SK-N-SH treated with all-trans-retinoic acid at 6 μM for 48 hours (cell line): Measurements from ENCODE around the gene MAP3K1.

ENCODE experiments used
- ATAC-seq: fragments of 200-7000 bp; cut with Tn5 transposase; 3 replicates; pipeline ENCODE4 v1.9.1; 2020; ENCODE audit warnings: mild to moderate bottlenecking, moderate library complexity
- BACH2 ChIP-seq: fragments of 250-450 bp; sonication (Bioruptor Pico); IDR thresholded peaks from 2 replicates; pipeline ENCODE4 v1.9.0; 2021; ENCODE audit warnings: mild to moderate bottlenecking, borderline replicate concordance
- CREB5 ChIP-seq: fragments of 250-450 bp; sonication (Bioruptor Pico); IDR thresholded peaks from 2 replicates; pipeline ENCODE4 v1.5.1; 2020; ENCODE audit warnings: low read depth, mild to moderate bottlenecking, moderate library complexity
- CSDC2 ChIP-seq: fragments of 250-450 bp; sonication (Bioruptor Pico); IDR thresholded peaks from 2 replicates; pipeline ENCODE4 v1.5.0; 2020; ENCODE audit warnings: mild to moderate bottlenecking, moderate library complexity
- CSRNP3 ChIP-seq: fragments of 250-450 bp; sonication (Bioruptor Pico); IDR thresholded peaks from 2 replicates; pipeline ENCODE4 v1.5.1; 2021; ENCODE audit warnings: mild to moderate bottlenecking, moderate library complexity
- ESRRG ChIP-seq: fragments of 250-450 bp; sonication (Bioruptor Pico); IDR thresholded peaks from 2 replicates; pipeline ENCODE4 v1.6.1; 2021; ENCODE audit warnings: mild to moderate bottlenecking
- GLIS3 ChIP-seq: fragments of 250-450 bp; sonication (Bioruptor Pico); IDR thresholded peaks from 2 replicates; pipeline ENCODE4 v1.5.0; 2020; ENCODE audit warnings: mild to moderate bottlenecking, moderate library complexity
- ISL1 ChIP-seq: fragments of 250-450 bp; sonication (Bioruptor Pico); IDR thresholded peaks from 2 replicates; pipeline ENCODE4 v2.1.2; 2022; ENCODE audit warnings: mild to moderate bottlenecking, moderate library complexity
- OSR1 ChIP-seq: fragments of 250-450 bp; sonication (Bioruptor Pico); IDR thresholded peaks from 2 replicates; pipeline ENCODE4 v1.8.0; 2022; ENCODE audit warnings: moderate library complexity, mild to moderate bottlenecking, inconsistent platforms
- PATZ1 ChIP-seq: fragments of 250-450 bp; sonication (Bioruptor Pico); IDR thresholded peaks from 2 replicates; pipeline ENCODE4 v1.8.0; 2020; ENCODE audit warnings: mild to moderate bottlenecking, moderate library complexity, borderline replicate concordance
- POU6F1 ChIP-seq: fragments of 250-450 bp; sonication (Bioruptor Pico); IDR thresholded peaks from 2 replicates; pipeline ENCODE4 v1.8.0; 2021; ENCODE audit warnings: low read depth, mild to moderate bottlenecking, moderate library complexity, borderline replicate concordance
- PPARA ChIP-seq: fragments of 250-450 bp; sonication (Bioruptor Pico); IDR thresholded peaks from 2 replicates; pipeline ENCODE4 v1.5.0; 2020; ENCODE audit warnings: mild to moderate bottlenecking, borderline replicate concordance
- RARB ChIP-seq: fragments of 250-450 bp; sonication (Bioruptor Pico); IDR thresholded peaks from 2 replicates; pipeline ENCODE4 v1.8.0; 2021; ENCODE audit warnings: mild to moderate bottlenecking, moderate library complexity
- SNAI2 ChIP-seq: fragments of 250-450 bp; sonication (Bioruptor Pico); IDR thresholded peaks from 2 replicates; pipeline ENCODE4 v1.5.0; 2020; ENCODE audit warnings: mild to moderate bottlenecking, moderate library complexity
- TCF4 ChIP-seq: fragments of 250-450 bp; sonication (Bioruptor Pico); IDR thresholded peaks from 2 replicates; pipeline ENCODE4 v1.8.0; 2021; ENCODE audit warnings: mild to moderate bottlenecking, moderate library complexity, borderline replicate concordance
- TOX ChIP-seq: fragments of 250-450 bp; sonication (Bioruptor Pico); IDR thresholded peaks from 2 replicates; pipeline ENCODE4 v1.8.0; 2021; ENCODE audit warnings: mild to moderate bottlenecking, moderate library complexity, borderline replicate concordance
- TSHZ2 ChIP-seq: fragments of 250-450 bp; sonication (Bioruptor Pico); IDR thresholded peaks from 2 replicates; pipeline ENCODE4 v1.5.0; 2020; ENCODE audit warnings: mild to moderate bottlenecking, moderate library complexity
- ZC3H10 ChIP-seq: fragments of 250-450 bp; sonication (Bioruptor Pico); IDR thresholded peaks from 2 replicates; pipeline ENCODE4 v1.5.1; 2021; ENCODE audit warnings: mild to moderate bottlenecking, moderate library complexity
- ZFP3 ChIP-seq: fragments of 250-450 bp; sonication (Bioruptor Pico); IDR thresholded peaks from 2 replicates; pipeline ENCODE4 v1.5.0; 2020; ENCODE audit warnings: mild to moderate bottlenecking, moderate library complexity
- ZFP30 ChIP-seq: fragments of 450-650 bp; formaldehyde crosslinking; IDR thresholded peaks from 2 replicates; pipeline ENCODE4 v1.5.0; 2022; ENCODE audit warnings: mild to moderate bottlenecking, moderate library complexity
- ZNF565 ChIP-seq: fragments of 450-650 bp; formaldehyde crosslinking; conservative IDR thresholded peaks from 2 replicates; pipeline ENCODE4 v1.5.0; 2020; ENCODE audit warnings: low read depth, mild to moderate bottlenecking, moderate library complexity
- ZNF70 ChIP-seq: fragments of 450-650 bp; formaldehyde crosslinking; IDR thresholded peaks from 2 replicates; pipeline ENCODE4 v1.5.0; 2020; ENCODE audit warnings: mild to moderate bottlenecking, moderate library complexity
- ZNF8 ChIP-seq: fragments of 450-650 bp; formaldehyde crosslinking; IDR thresholded peaks from 2 replicates; pipeline ENCODE4 v1.5.0; 2020; ENCODE audit warnings: mild to moderate bottlenecking, moderate library complexity

The MAP3K1 gene

GRCh38 chr5:56817263-56818014, 2.1 kb downstream of the MAP3K1 start:
- TF ChIP-seq CREB5 (CRISPR knock-in tag) = no peak
- TF ChIP-seq ZFP3 = no peak
- TF ChIP-seq TOX = no peak
- no peak for TF ChIP-seq PATZ1 (CRISPR knock-in tag)
- no peak for TF ChIP-seq GLIS3
- no peak for TF ChIP-seq TCF4 (CRISPR knock-in tag)
- TF ChIP-seq SNAI2 = no peak
- no peak for TF ChIP-seq ZFP30
- TF ChIP-seq CSDC2 (CRISPR knock-in tag) = no peak
- TF ChIP-seq ZNF565 = no peak
- TF ChIP-seq CSRNP3 (CRISPR knock-in tag) = no peak
- no peak for TF ChIP-seq ZNF70 (CRISPR knock-in tag)
- TF ChIP-seq BACH2 = no peak
- no peak for TF ChIP-seq ISL1 (CRISPR knock-in tag)
- TF ChIP-seq ESRRG (CRISPR knock-in tag) = no peak
- TF ChIP-seq OSR1 (CRISPR knock-in tag) = no peak
- TF ChIP-seq RARB (CRISPR knock-in tag) = no peak
- TF ChIP-seq ZC3H10 (CRISPR knock-in tag) = no peak
- TF ChIP-seq POU6F1 (CRISPR knock-in tag) = no peak
- ATAC-seq = no peak

DNA sequence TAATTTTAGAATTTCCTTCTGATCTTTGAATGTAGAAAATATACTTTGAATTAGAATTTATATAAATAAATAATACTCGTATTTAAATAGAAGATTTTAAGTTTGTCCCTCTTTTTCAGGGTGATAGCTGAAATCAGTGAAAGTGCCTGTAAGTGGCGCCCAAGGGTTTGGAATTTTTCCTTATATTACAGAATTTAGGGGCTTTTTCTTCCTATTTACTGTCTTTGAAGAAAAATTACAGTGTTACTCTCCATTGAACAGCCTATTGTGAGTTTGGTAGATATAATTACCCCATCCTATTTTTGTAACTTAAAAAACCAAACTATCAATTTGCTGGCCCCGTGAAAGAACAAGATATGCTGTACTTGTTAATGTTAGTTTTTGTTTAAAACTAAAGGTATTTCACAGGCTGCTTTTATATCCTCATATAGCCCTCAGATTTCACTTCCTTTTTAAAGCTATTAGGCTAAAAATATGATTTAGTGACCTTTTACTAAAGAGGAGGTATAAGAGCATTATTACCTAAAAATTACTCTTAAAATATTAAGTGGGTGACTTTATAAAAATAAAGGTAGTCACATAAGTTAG, 3.2 kb downstream of the MAP3K1 start:
- TF ChIP-seq ZC3H10 (CRISPR knock-in tag) (no peak), CREB5 (CRISPR knock-in tag) (no peak), OSR1 (CRISPR knock-in tag) (no peak), ISL1 (CRISPR knock-in tag) (no peak), PATZ1 (CRISPR knock-in tag) (no peak), TSHZ2 (CRISPR knock-in tag) (no peak), GLIS3 (no peak), ZNF8 (no peak), CSRNP3 (CRISPR knock-in tag) (no peak), BACH2 (no peak), ZFP30 (no peak), TOX (no peak), PPARA (CRISPR knock-in tag) (no peak), ESRRG (CRISPR knock-in tag) (no peak), POU6F1 (CRISPR knock-in tag) (no peak), SNAI2 (no peak), ZFP3 (no peak), TCF4 (CRISPR knock-in tag) (no peak)
- no peak for ATAC-seq
